ENCODE measurements around the gene EVL. TPM values are rescaled to one million over a fixed set of nuclear protein-coding genes. Genes with fewer than 3 reads are reported as not detected.

Gene EVL
- total RNA-seq, 2 experiments from 2014 or later = 206 to 298 TPM

DNA sequence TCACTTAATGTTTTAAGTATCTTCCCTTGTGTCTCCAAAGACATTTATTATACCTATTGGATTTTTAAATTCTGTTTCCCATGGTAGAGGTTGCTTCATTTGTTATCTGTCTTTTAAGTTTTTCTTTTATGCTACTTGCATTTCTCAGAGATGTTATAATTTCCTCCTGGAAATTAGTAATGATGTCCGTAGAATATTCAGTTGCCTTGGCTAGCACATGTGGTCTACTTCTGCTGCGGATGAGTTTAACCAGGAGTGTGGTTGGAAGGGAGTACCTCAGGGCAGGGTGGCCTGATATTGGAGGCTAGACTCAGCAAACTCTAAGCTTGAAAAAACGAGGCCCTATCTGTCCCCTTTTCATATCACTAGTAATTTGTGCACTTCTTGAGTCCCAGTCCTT is 8.8 kb upstream of the EVL start:
- Histone ChIP-seq H3K9me3 (ENCODE audit: low read length) (no peaks in the 10 kb centered on the region), H3K27ac (ENCODE audit: low read depth, low read length, poor library complexity, severe bottlenecking) (no peak overlapping the region), H3K9me2 (ENCODE audit: insufficient read depth, low read length) (no peaks in the 10 kb centered on the region), H3K79me2 (ENCODE audit: insufficient read depth, low read depth, low read length) (no peaks in the 10 kb centered on the region), H3K4me2 (ENCODE audit: low read length) (no peak overlapping the region), H3K4me1 (ENCODE audit: insufficient read depth, low read length, poor library complexity, severe bottlenecking) (peaks cover 11% of the 10 kb centered on the region), H4K20me1 (ENCODE audit: insufficient read depth, low read length) (no peaks in the 10 kb centered on the region), H2AFZ (ENCODE audit: low read length) (no peak overlapping the region), H3K36me3 (ENCODE audit: insufficient read depth, low read length) (no peaks in the 10 kb centered on the region), H3K4me3 (ENCODE audit: low read depth, low read length, poor library complexity, severe bottlenecking) (no peak overlapping the region)
- CTCF ChIA-PET (ENCODE audit: unreplicated experiment) = no interaction called here
- no peak for DNase-seq (ENCODE audit: low spot score)
- intact Hi-C loops (cut with micrococcal nuclease; ENCODE audit: unreplicated experiment) = loop anchor here (2.0 kb wide), 2 partner anchors 74 to 136 kb away; no protein-coding TSS in a partner anchor
- no TSS peak for BruUV-seq (replicated peaks)
- POLR2A ChIA-PET = interaction anchor here (0.8 kb wide), 1 partner anchor 18 kb away, joined by 4 read pairs; no protein-coding TSS in a partner anchor
- TF ChIP-seq EZH2phosphoT487 (IDR thresholded peaks at IDR 0.05; ENCODE audit: borderline replicate concordance, low read depth, low read length) = no peak
- TF ChIP-seq, protein P1, sequence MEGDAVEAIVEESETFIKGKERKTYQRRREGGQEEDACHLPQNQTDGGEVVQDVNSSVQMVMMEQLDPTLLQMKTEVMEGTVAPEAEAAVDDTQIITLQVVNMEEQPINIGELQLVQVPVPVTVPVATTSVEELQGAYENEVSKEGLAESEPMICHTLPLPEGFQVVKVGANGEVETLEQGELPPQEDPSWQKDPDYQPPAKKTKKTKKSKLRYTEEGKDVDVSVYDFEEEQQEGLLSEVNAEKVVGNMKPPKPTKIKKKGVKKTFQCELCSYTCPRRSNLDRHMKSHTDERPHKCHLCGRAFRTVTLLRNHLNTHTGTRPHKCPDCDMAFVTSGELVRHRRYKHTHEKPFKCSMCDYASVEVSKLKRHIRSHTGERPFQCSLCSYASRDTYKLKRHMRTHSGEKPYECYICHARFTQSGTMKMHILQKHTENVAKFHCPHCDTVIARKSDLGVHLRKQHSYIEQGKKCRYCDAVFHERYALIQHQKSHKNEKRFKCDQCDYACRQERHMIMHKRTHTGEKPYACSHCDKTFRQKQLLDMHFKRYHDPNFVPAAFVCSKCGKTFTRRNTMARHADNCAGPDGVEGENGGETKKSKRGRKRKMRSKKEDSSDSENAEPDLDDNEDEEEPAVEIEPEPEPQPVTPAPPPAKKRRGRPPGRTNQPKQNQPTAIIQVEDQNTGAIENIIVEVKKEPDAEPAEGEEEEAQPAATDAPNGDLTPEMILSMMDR (conservative IDR thresholded peaks at IDR 0.05; ENCODE audit: low read length) = no peak

DNA sequence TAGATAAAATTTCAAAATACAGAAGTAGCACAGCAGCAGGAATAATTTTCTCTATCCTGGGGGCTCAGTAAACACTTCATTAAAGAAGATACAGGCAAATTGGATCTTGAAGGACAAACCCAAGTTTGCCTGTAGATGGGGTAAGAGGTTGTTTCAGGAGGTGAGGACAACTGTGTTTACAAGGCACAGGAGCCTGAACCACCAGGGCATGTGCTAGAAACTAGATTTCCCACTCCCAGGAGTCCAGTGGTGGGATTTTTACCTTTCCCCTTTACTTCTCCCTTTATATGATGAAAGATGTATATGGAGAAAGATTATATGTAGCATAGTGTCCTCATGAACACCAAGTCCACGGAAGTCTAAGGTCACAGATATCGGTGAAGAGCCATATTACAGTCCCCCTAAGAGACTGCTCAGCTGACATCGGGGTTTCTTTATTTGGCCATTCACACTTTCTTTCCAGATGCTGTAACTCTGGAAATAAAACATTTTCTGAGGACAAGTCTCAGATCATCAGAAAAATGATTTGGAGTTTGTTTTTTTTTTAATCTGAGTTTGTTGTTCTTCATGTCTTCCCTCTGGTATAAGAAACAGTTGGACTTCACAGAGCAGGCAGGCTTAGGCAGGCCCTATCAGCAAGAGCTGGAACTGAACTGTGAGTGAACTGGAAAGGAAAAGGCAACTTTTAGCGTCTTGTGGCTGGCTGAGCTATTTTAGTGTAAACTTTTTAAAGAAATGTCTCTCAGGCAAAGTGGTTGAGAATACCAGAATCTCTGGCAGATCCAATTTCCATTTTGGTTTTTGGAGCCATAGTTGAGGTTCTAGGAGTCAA is 8.0 kb upstream of the EVL start:
- ChIA-PET POLR2A (interaction anchor here (0.8 to 1.5 kb wide), 2 partner anchors 12 to 20 kb away, joined by 3 read pairs; no protein-coding TSS in a partner anchor), CTCF (ENCODE audit: unreplicated experiment) (interaction anchor here (0.5 kb wide), 1 partner anchor 135 kb away, joined by 4 read pairs; no protein-coding TSS in a partner anchor)
- BruUV-seq (replicated peaks) = no TSS peak
- Histone ChIP-seq H3K9me3 (ENCODE audit: low read length) (no peaks in the 10 kb centered on the region), H3K4me2 (ENCODE audit: low read length) (no peak overlapping the region), H3K4me3 (ENCODE audit: low read depth, low read length, poor library complexity, severe bottlenecking) (no peak overlapping the region), H3K4me1 (ENCODE audit: insufficient read depth, low read length, poor library complexity, severe bottlenecking) (peaks cover 11% of the 10 kb centered on the region), H3K27ac (ENCODE audit: low read depth, low read length, poor library complexity, severe bottlenecking) (no peak overlapping the region), H2AFZ (ENCODE audit: low read length) (no peak overlapping the region), H3K36me3 (ENCODE audit: insufficient read depth, low read length) (no peaks in the 10 kb centered on the region), H4K20me1 (ENCODE audit: insufficient read depth, low read length) (no peaks in the 10 kb centered on the region), H3K79me2 (ENCODE audit: insufficient read depth, low read depth, low read length) (no peaks in the 10 kb centered on the region), H3K9me2 (ENCODE audit: insufficient read depth, low read length) (no peaks in the 10 kb centered on the region)
- intact Hi-C loops (cut with micrococcal nuclease; ENCODE audit: unreplicated experiment) = loop anchor here (1.0 to 2.0 kb wide), 3 partner anchors 51 to 136 kb away; no protein-coding TSS in a partner anchor
- DNase-seq (ENCODE audit: low spot score) = peak; percentile 58
- TF ChIP-seq EZH2phosphoT487 (IDR thresholded peaks at IDR 0.05; ENCODE audit: borderline replicate concordance, low read depth, low read length) = no peak
- TF ChIP-seq, protein P1 (conservative IDR thresholded peaks at IDR 0.05; ENCODE audit: low read length) = peak; percentile 76
